Right renal cortex interstitium (tissue), 3 donors: ENCODE results near the gene TBC1D5. TPM values are rescaled to one million over a fixed set of nuclear protein-coding genes. Genes with fewer than 3 reads are reported as not detected.
"Not testable (repeated sequence)": the region's sequence is repeated elsewhere in the genome, so short reads cannot be mapped to it uniquely, and the experiment has no call there.

Experiments
- DNase-seq, 3 donors: peaks; one replicate each; pipeline ENCODE4 v3.0.0-alpha.2; 2013; ENCODE audit warnings: low read depth in 3 of 3, low spot score in 2 of 3
- polyA plus RNA-seq, 3 donors: library from polyadenylated mRNA; unstranded; fragments of 120-200 nt; gene quantifications; one replicate each; pipeline ENCODE4 v1.2.1, GENCODE V29; 2013; ENCODE audit not compliant: insufficient read length in 3 of 3

Gene TBC1D5
- polyA plus RNA-seq, 3 donors: 54.7 to 58.8 (median 55.2) TPM

GRCh38 chr3:17656264-17656663 is 86.2 kb downstream of the TBC1D5 start:
- DNase-seq: no peak

- DNase-seq: no peak
Observed at GRCh38 chr3:17655743-17656142, 86.7 kb downstream of the TBC1D5 start.

DNA sequence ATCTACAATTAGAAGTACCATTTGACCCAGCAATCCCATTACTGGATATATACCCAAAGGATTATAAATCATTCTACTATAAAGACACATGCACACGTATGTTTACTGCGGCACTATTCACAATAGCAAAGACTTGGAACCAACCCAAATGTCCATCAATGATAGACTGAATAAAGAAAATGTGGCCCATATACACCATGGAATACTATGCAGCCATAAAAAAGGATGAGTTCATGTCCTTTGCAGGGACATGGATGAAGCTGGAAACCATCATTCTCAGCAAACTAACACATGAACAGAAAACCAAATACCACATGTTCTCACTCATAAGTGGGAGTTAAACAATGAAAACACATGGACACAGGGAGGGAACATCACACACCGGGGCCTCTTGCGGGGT is 92.7 kb downstream of the TBC1D5 start:
- DNase-seq: not testable (repeated sequence)

GRCh38 chr3:17648630-17649355 is 93.6 kb downstream of the TBC1D5 start:
- DNase-seq: not testable (repeated sequence)

- peak; percentile 5 to 29 (median 24) for DNase-seq
Observed at GRCh38 chr3:17645074-17645698, 97.2 kb downstream of the TBC1D5 start.

DNA sequence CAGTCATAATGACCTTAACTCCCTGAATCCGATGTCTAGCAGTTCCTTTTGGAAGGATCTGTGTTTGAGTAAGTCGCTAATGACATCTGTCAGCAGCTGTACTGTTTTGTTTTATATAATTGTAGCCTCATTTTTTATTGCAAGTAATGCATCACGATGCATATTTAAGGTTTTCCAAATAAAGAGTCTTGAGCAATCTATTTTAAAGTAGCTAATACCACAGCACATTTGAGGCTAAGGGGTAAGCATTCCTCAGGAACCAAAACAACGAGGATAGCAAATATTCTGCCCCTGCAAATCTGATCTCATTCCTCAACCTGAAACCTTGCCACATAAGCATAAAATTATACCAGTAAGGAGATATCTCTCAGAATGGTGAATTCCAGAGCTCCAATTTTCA is 98.7 kb downstream of the TBC1D5 start:
- DNase-seq: no peak

- no peak for DNase-seq
Observed at GRCh38 chr3:17642474-17642873, 100.0 kb downstream of the TBC1D5 start.

- DNase-seq: no peak
Observed at GRCh38 chr3:17640466-17640865, 102.0 kb downstream of the TBC1D5 start.

- DNase-seq: no peak
Observed at GRCh38 chr3:17639765-17640164, 102.7 kb downstream of the TBC1D5 start.

DNA sequence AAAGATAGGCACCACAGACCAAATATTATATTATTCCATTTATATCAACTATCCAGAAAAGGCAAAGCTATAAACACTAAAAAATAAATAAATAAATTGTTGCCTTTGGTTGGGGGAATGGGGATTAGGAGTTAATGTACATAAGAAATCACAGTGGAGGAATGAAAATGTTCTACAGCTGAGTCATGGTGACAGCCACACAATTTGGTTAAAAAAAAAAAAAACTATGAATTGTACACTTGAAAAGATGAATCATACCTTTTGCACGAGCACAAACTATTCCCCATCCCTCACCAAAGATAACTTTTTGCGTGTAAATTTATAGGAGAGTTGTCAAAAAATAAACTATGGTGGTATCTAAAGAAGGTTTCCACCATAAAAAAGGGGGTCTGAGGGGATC is 103.2 kb downstream of the TBC1D5 start:
- DNase-seq: no peak

DNA sequence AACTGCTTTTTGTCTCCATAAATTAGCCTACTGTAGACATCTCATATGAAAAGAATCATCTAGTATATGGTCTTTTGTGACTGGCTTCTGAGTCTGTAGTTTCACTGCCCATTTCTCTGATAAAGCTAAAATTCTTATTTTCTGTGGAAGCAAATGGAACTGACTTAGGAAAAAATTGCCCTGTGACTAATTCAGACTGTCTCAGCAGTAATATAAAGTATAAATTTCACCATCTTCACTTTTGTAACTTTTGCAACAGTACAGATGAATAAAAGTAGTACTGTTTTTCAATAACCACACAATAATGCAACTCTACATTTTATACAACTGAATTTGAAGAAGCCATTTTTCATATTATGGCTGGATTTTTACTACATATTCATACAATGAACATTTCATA is 104.1 kb downstream of the TBC1D5 start:
- no peak for DNase-seq

GRCh38 chr3:17635675-17636074 is 106.8 kb downstream of the TBC1D5 start:
- not testable (repeated sequence) for DNase-seq

- no peak for DNase-seq
Observed at GRCh38 chr3:17634964-17635363, 107.5 kb downstream of the TBC1D5 start.

DNA sequence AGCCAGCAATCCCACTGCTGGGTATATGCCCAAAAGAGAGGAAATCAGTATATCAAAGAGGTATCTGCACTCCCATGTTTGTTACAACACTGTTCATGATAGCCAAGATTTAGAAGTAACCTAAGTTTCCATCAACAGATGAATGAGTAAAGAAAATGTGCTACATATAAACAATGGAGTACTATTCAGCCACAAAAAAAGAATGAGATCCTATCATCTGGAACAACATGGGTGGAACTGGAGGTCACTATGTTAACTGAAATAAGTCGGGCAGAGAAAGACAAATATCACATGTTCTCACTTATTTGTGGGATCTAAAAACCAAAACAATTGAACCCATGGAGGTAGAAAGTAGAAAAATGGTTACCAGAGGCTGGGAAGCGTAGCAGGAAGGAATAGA is 108.2 kb downstream of the TBC1D5 start:
- DNase-seq: no peak

GRCh38 chr3:17632401-17633100 is 109.9 kb downstream of the TBC1D5 start:
- no peak for DNase-seq

DNA sequence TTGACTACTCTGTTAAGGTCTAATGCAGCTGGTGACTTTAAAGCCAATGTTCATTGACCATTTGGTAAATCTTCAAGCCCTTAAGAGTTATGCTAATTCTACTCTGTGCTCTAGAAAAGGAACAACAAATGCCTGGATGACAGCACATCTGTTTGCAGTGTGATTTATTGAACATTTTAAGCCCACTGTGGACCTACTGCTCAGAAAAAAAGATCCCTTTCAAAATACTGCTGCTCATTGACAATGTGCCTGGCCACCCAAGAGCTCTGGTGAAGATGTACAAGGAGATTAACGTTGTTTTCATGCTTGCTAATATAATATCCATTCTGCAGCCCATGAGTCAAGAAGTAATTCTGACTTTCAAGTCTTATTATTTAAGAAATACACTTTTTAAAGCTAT is 110.8 kb downstream of the TBC1D5 start:
- no peak for DNase-seq

DNA sequence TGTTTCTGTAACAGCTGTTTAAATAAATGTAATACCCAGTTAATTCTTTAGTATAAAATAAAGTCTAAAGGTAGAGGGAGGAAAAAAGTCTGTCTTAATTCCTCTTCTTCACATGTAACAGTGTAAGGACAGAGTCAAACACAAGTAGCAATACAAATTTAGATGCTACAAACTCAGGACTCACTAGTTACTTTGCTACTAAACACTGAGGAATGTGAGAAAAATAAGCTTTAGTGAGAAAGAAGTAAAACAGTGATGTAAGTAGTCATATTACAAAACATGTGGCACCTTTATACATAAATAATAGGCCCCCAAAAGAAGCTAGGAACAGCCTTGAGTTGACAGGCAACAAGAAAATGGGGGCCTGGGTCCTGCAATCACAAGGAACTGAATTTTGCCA is 113.0 kb downstream of the TBC1D5 start:
- DNase-seq: no peak

DNA sequence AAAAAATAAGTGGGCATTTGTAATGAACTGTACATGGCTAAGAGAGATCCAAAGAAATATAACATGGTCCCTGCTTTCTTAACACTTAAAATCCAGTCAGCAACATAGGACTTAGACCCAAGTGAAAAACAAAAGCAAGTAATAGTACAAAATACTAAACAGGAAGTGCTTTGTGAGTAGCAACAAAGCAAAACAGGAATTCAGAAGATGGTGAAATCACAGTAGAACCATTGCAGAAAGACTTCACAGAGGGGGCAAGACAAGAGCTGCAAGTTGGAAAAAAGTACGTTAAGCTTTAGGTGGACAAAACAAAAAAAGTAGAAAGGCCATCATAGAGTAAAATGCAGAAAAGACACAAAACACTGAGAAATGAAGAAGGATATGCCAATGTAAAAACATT is 116.0 kb downstream of the TBC1D5 start:
- no peak for DNase-seq

DNA sequence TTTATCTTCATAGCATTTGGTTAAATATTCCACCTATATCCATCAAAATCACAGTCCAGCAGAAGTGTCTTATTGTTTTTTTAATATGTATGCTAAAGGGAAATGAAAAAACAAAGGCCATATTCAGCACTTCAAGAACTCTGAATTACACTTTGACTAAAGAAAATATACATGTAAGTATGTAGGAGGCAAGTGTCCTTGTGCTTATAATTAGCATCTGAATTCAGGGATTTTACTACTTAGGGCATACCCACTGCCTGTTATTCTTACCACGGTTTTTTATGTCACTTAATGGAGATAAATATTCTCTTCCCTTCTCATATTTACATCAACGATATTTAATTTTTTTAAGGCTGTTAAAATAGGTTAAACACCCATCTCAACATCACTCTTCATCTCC is 117.3 kb downstream of the TBC1D5 start:
- DNase-seq: no peak

DNA sequence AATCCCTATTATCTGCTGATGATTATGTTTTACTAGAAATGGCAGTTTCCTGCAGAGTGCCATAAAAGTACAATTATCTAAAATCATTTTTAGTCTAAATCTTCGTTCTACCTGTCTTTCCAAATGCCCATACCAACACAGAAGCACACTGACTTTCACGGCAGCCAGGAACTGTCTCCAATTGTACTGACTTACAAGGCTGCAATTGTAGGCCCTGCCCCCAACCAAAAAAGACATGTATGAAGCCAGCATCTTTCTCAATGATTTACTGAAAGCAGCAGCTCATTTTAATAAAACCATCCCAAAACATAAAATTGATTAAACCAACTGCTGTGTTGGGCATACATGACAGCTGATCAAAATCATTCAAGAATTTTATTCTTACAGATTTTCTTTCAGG is 119.0 kb downstream of the TBC1D5 start:
- no peak for DNase-seq

DNA sequence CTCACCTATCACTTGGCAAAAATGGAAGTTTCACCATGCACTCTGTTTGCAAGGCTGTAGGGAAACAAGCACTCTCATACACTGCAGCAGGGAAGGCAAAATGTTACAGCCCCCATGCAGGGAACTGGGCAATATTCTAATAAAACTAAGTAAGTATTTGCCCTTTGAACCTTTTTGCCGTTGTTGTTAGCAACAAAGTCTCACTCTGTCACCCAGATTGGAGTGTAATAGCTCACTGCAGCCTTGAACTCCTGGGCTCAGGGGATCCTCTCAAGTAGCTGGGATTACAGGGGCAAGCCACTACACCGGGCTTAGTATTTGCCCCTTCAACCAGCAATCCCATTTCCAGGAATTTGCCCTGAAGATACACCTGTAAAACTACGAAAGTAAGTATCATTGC is 122.5 kb downstream of the TBC1D5 start:
- DNase-seq: no peak

DNA sequence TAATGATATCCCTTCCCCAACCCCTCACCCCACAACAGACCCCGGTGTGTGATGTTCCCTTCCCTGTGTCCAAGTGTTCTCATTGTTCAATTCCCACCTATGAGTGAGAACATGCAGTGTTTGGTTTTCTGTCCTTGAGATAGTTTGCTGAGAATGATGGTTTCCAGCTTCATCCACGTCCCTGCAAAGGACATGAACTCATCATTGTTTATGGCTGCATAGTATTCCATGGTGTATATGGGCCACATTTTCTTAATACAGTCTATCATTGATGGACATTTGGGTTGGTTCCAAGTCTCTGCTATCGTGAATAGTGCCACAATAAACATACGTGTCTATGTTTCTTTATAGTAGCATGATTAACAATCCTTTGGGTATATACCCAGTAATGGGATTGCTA is 129.4 kb downstream of the TBC1D5 start:
- DNase-seq: not testable (repeated sequence)
